ENCODE data around the gene ANKRD17. TPM values are rescaled to one million over a fixed set of nuclear protein-coding genes. Genes with fewer than 3 reads are reported as not detected.
"Not testable (repeated sequence)": the region's sequence is repeated elsewhere in the genome, so short reads cannot be mapped to it uniquely, and the experiment has no call there.

Gene ANKRD17
- total RNA-seq, 2 donors from 2014 or later = 47.1 to 56.3 TPM

GRCh38 chr4:73206236-73206635 is 52.4 kb downstream of the ANKRD17 start:
- Histone ChIP-seq H3K9me3 (peaks cover 0 to 15% of the 10 kb centered on the region in 2 donors), H3K36me3 (no peaks in the 10 kb centered on the region), H3K27me3 (no peaks in the 10 kb centered on the region), H3K4me3 (no peak overlapping the region), H3K27ac (no peak overlapping the region), H3K4me1 (no peaks in the 10 kb centered on the region)
- no peak for DNase-seq (ENCODE audit: low spot score)
- TF ChIP-seq, protein P1, sequence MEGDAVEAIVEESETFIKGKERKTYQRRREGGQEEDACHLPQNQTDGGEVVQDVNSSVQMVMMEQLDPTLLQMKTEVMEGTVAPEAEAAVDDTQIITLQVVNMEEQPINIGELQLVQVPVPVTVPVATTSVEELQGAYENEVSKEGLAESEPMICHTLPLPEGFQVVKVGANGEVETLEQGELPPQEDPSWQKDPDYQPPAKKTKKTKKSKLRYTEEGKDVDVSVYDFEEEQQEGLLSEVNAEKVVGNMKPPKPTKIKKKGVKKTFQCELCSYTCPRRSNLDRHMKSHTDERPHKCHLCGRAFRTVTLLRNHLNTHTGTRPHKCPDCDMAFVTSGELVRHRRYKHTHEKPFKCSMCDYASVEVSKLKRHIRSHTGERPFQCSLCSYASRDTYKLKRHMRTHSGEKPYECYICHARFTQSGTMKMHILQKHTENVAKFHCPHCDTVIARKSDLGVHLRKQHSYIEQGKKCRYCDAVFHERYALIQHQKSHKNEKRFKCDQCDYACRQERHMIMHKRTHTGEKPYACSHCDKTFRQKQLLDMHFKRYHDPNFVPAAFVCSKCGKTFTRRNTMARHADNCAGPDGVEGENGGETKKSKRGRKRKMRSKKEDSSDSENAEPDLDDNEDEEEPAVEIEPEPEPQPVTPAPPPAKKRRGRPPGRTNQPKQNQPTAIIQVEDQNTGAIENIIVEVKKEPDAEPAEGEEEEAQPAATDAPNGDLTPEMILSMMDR (IDR thresholded peaks at IDR 0.05) = no peak

DNA sequence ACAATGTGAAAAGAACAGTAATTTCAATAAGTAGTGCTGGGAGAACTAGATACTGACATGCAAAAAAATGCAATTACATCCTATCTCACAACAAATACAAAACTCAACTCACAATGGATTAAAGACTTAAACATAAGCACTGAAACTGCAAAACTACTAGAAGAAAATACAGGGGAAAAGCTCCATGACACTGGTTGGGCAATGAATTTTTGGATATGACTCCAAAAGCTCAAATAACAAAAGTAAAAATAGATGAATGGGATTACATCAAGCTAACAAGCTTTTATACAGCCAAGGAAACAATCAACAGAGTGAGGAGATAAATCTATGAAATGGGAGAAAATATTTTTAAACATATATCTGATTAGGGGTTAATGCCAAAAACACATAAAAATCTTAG is 53.1 kb downstream of the ANKRD17 start:
- H3K36me3 ChIP-seq = no peaks in the 10 kb centered on the region
- DNase-seq (ENCODE audit: low spot score) = no peak
- peaks cover 0 to 15% of the 10 kb centered on the region in 2 donors for H3K9me3 ChIP-seq
- no peaks in the 10 kb centered on the region for H3K27me3 ChIP-seq
- no peaks in the 10 kb centered on the region for H3K4me1 ChIP-seq
- H3K4me3 ChIP-seq = no peak overlapping the region
- H3K27ac ChIP-seq = no peak overlapping the region
- TF ChIP-seq, protein P1 (IDR thresholded peaks at IDR 0.05) = no peak

DNA sequence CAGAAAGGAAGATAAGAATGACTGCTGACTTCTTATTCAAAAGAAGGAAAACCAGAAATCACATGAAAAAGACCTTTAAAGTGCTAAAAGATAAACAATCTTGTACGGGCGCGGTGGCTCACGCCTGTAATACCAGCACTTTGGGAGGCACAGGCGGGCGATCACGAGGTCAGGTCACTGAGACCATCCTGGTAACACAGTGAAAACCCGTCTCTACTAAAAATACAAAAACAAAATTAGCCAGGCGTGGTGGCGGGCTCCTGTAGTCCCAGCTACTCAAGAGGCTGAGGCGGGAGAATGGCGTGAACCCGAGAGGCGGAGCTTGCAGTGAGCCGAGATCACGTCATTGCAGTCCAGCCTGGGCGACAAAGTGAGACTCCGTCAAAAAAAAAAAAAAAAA is 54.6 kb downstream of the ANKRD17 start:
- H3K27me3 ChIP-seq; H3K36me3 ChIP-seq; H3K27ac ChIP-seq; DNase-seq (ENCODE audit: low spot score); H3K4me3 ChIP-seq: not testable (repeated sequence)
- peaks cover 0 to 15% of the 10 kb centered on the region in 2 donors for H3K9me3 ChIP-seq
- H3K4me1 ChIP-seq = peaks cover 0 to 12% of the 10 kb centered on the region in 2 donors

DNA sequence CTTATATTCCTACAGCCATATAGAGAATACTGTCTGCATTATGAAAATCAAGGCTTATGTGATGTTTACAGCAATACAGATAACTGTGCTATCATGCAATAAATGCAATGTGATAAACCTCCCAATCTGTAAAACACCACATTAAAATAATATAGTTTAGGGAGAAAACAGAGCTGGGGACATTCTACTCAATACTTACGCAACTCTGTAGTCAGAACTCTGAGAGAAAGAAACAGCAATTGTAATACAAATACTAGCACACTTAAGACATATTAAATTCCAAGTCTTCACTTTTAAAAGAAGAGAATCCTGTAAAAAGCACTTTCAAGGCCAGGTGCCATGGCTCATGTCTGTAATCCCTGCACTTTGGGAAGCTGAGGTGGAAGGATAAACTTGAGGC is 61.4 kb downstream of the ANKRD17 start:
- no peaks in the 10 kb centered on the region for H3K9me3 ChIP-seq
- H3K27ac ChIP-seq = no peak overlapping the region
- H3K36me3 ChIP-seq = no peaks in the 10 kb centered on the region
- no peak overlapping the region for H3K4me3 ChIP-seq
- TF ChIP-seq, protein P1 (IDR thresholded peaks at IDR 0.05) = no peak
- no peaks in the 10 kb centered on the region for H3K27me3 ChIP-seq
- no peak for DNase-seq (ENCODE audit: low spot score)
- peaks cover 0 to 12% of the 10 kb centered on the region in 2 donors for H3K4me1 ChIP-seq

DNA sequence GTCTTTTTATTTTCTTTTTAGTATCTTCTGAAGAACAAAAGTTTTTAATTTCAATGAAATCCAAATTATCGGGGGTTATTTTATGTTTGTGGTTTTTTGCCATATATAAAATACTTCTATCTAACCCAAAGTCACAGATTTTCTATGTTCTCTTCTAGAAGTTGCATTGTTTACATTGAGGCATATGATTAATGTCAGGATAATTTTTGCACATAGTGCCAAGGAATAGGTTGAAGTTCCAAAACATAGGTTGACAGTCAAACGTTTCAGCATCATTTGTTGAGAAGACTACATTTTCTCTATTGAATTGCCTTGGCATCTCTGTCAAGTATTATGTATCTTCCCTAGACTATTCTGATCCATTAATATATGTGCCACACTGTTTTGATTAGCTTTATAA is 64.5 kb downstream of the ANKRD17 start:
- Histone ChIP-seq H3K4me3 (no peak overlapping the region), H3K27ac (no peak overlapping the region), H3K27me3 (no peaks in the 10 kb centered on the region), H3K4me1 (no peaks in the 10 kb centered on the region), H3K9me3 (no peaks in the 10 kb centered on the region), H3K36me3 (no peaks in the 10 kb centered on the region)
- TF ChIP-seq, protein P1 (IDR thresholded peaks at IDR 0.05) = no peak
- no peak for DNase-seq (ENCODE audit: low spot score)

DNA sequence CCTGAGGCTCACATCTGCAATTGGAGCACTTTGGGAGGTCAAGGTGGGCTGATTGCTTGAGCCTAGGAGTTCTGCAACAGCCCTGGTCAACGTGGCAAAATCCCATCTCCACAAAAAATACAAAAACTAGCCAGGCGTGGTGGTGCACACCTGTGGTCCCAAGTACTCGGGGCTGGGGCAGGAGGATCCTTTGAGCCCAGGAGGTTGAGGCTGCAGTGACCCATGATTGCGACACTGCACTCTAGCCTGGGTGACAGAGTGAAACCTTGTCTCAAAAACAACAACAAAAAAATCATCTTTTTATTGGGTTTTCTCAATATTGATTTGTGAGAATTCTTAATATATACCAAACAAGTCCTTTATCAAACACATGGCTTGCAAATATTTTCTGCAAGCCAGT is 64.9 kb downstream of the ANKRD17 start:
- H3K4me3 ChIP-seq = no peak overlapping the region
- no peaks in the 10 kb centered on the region for H3K36me3 ChIP-seq
- no peaks in the 10 kb centered on the region for H3K9me3 ChIP-seq
- H3K27ac ChIP-seq = no peak overlapping the region
- no peaks in the 10 kb centered on the region for H3K4me1 ChIP-seq
- no peak for DNase-seq (ENCODE audit: low spot score)
- TF ChIP-seq, protein P1 (IDR thresholded peaks at IDR 0.05) = no peak
- no peaks in the 10 kb centered on the region for H3K27me3 ChIP-seq

Measured in right atrium auricular region (tissue), 2 donors.